B cell (primary cell): ENCODE measurements around the gene FIZ1. TPM values are rescaled to one million over a fixed set of nuclear protein-coding genes. Genes with fewer than 3 reads are reported as not detected.

Source experiments
- ATAC-seq: fragments of 200-7000 bp; cut with Tn5 transposase; one replicate; pipeline ENCODE4 v1.10.0; 2021; ENCODE audit warnings: low read depth, mild to moderate bottlenecking, moderate number of reproducible peaks, moderate library complexity
- CTCF ChIA-PET: fragments of 350-600 bp; sonication (Branson Sonifier 250); formaldehyde crosslinking; loops from one replicate; lab custom pipeline; 2021; ENCODE audit warnings: antibody characterized with exemption, inconsistent platforms; lab: Charles Lee
- POLR2A ChIA-PET: fragments of 350-600 bp; sonication (Branson Sonifier 250); formaldehyde crosslinking; loops from one replicate; lab custom pipeline; 2021; ENCODE audit warnings: antibody characterized with exemption; lab: Charles Lee
- DNase-seq: peaks from one replicate; pipeline ENCODE4 v3.0.0; 2013
- H2AFZ ChIP-seq: 2 replicates; pipeline ENCODE4 v1.6.1; 2012; ENCODE audit warnings: mild to moderate bottlenecking, low read depth, low read length; ENCODE audit not compliant: insufficient read depth, poor library complexity, severe bottlenecking
- H3K27ac ChIP-seq, 2 donors: 1 replicate in 1 of 2; 2 replicates in 1 of 2; pipeline ENCODE4 v1.5.1; 2012 to 2013; ENCODE audit warnings: low read length in 2 of 2, mild to moderate bottlenecking in 2 of 2, moderate library complexity in 1 of 2
- H3K27me3 ChIP-seq, 4 experiments: fragments of 200-600 bp in 1 of 4; sonication (generic) in 1 of 4; replicated peaks in 1 of 4; 1 replicate in 2 of 4; 2 replicates in 2 of 4; pipeline versions ENCODE4 v1.6.1 to v1.7.0; 2013 to 2016; ENCODE audit warnings: low read length in 3 of 4, mild to moderate bottlenecking in 2 of 4, mixed read lengths in 1 of 4, moderate library complexity in 1 of 4; ENCODE audit not compliant: insufficient read depth in 4 of 4, control insufficient read depth in 3 of 4; ENCODE audit errors: control extremely low read depth in 1 of 4
- H3K36me3 ChIP-seq, 2 experiments: replicated peaks in 1 of 2; 1 replicate in 1 of 2; 2 replicates in 1 of 2; pipeline versions ENCODE4 v1.6.1 to v1.7.1; 2013; ENCODE audit warnings: low read length in 1 of 2; ENCODE audit not compliant: insufficient read depth in 2 of 2, control insufficient read depth in 1 of 2; ENCODE audit errors: control extremely low read depth in 1 of 2, extremely low read depth in 1 of 2
- H3K4me1 ChIP-seq, 2 donors: fragments of 200-600 bp in 1 of 2; sonication (generic) in 1 of 2; 1 replicate in 1 of 2; 2 replicates in 1 of 2; pipeline versions ENCODE4 v1.5.1 to v1.6.1; 2013 to 2017; ENCODE audit warnings: low read length in 2 of 2; ENCODE audit not compliant: control insufficient read depth in 2 of 2, insufficient read depth in 2 of 2
- H3K4me2 ChIP-seq: replicated peaks from 2 replicates; pipeline ENCODE3; 2012; ENCODE audit warnings: mild to moderate bottlenecking, low read depth, low read length; ENCODE audit not compliant: poor library complexity, severe bottlenecking
- H3K4me3 ChIP-seq, 5 experiments: fragments of 200-600 bp in 1 of 5; sonication (generic) in 1 of 5; 1 replicate in 3 of 5; 2 replicates in 2 of 5; pipeline versions ENCODE4 v1.5.1 to v1.7.0; 2011 to 2016; ENCODE audit warnings: low read length in 4 of 5, mild to moderate bottlenecking in 4 of 5, low read depth in 2 of 5, control low read depth in 1 of 5, moderate library complexity in 1 of 5; ENCODE audit not compliant: insufficient read depth in 1 of 5; ENCODE audit errors: control extremely low read depth in 1 of 5, extremely low read depth in 1 of 5
- H3K79me2 ChIP-seq: fragments of 200-600 bp; sonication (generic); one replicate; pipeline ENCODE4 v1.6.0; 2016; ENCODE audit warnings: low read length; ENCODE audit not compliant: control insufficient read depth, insufficient read depth
- H3K9ac ChIP-seq: fragments of 200-600 bp; sonication (generic); 2 replicates; pipeline ENCODE4 v1.6.1; 2017; ENCODE audit warnings: mild to moderate bottlenecking, low read length, moderate library complexity
- H3K9me3 ChIP-seq, 3 donors: one replicate each; pipeline versions ENCODE4 v1.6.1 to v1.7.1; 2013; ENCODE audit warnings: low read length in 2 of 3; ENCODE audit not compliant: control insufficient read depth in 2 of 3, insufficient read depth in 1 of 3; ENCODE audit errors: control extremely low read depth in 1 of 3
- H4K20me1 ChIP-seq: 2 replicates; pipeline ENCODE4 v1.6.0; 2012; ENCODE audit warnings: mild to moderate bottlenecking, low read length; ENCODE audit not compliant: insufficient read depth, control insufficient read depth, poor library complexity, severe bottlenecking
- H3K27ac Mint-ChIP-seq: one replicate; pipeline ENCODE4 v1.8.0; 2021; ENCODE audit warnings: mixed read lengths
- H3K27me3 Mint-ChIP-seq: one replicate; pipeline ENCODE4 v1.8.0; 2021; ENCODE audit warnings: mixed read lengths
- H3K4me1 Mint-ChIP-seq: one replicate; pipeline ENCODE4 v1.8.0; 2021; ENCODE audit warnings: mixed read lengths
- H3K4me3 Mint-ChIP-seq: one replicate; pipeline ENCODE4 v1.8.0; 2021; ENCODE audit warnings: mixed read lengths
- H3K9me3 Mint-ChIP-seq: one replicate; pipeline ENCODE4 v1.8.0; 2022; ENCODE audit warnings: mixed read lengths; ENCODE audit not compliant: insufficient read depth
- CTCF ChIP-seq: fragments of 200-600 bp; IDR thresholded peaks from one replicate; pipeline ENCODE4 v1.8.0; 2022; ENCODE audit warnings: antibody characterized with exemption, mild to moderate bottlenecking
- EZH2 ChIP-seq: IDR thresholded peaks from 2 replicates; pipeline ENCODE4 v1.6.1; 2012; ENCODE audit warnings: borderline replicate concordance, low read depth, mild to moderate bottlenecking, moderate library complexity, low read length; ENCODE audit not compliant: insufficient read depth, poor library complexity, severe bottlenecking
- WGBS: methylation state at CpG from one replicate; pipeline ENCODE4 v1.1.5; 2013; ENCODE audit warnings: missing lambda C conversion rate; ENCODE audit not compliant: insufficient coverage; 5-methylcytosine and 5-hydroxymethylcytosine counted together
- intact Hi-C: fragments of 100-400 bp; cut with micrococcal nuclease; formaldehyde crosslinking; loops from one replicate; pipeline ENCODE4 v1.10.0; 2022
- polyA plus RNA-seq: library from polyadenylated mRNA; depleted of rRNA; stranded (reverse); fragments of >200 nt; gene quantifications from 2 replicates; pipeline ENCODE4 v1.2.3, GENCODE V29; 2012
- total RNA-seq, 2 donors: library from RNA; stranded (reverse); fragments of 120-200 nt in 1 of 2; gene quantifications; 1 replicate in 1 of 2; 2 replicates in 1 of 2; pipeline versions ENCODE4 v1.2.3 to v1.2.4, GENCODE V29; 2013 to 2022

The FIZ1 gene
- total and polyA plus RNA-seq, 2 donors (not counting 1 experiment from before 2014, with no cell fraction given) = 8.0 to 26.4 TPM

- H3K4me1 ChIP-seq = peaks cover 6 to 16% of the 10 kb centered on the region in 2 donors
- ChIA-PET POLR2A (interaction anchor here (0.5 to 2.8 kb wide), 26 partner anchors 11 to 1438 kb away, joined by 3 to 58 read pairs (median 4); partner anchors contain the start of genes ISOC2, KMT5C, NAT14 and PPP6R1), CTCF (interaction anchor here (0.7 to 2.0 kb wide), 10 partner anchors 14 to 131 kb away, joined by 3 to 11 read pairs (median 4); partner anchors contain the start of gene ZNF784)
- H3K4me2 ChIP-seq = peak overlapping the region; percentile 83
- 9% methylated on average over 24 of the region's 26 CpGs for WGBS
- ATAC-seq (peak; percentile 72), DNase-seq (peak; percentile 97)
- H3K27me3 ChIP-seq = no peaks in the 10 kb centered on the region
- Mint-ChIP-seq H3K27ac (peak overlapping the region; percentile 99), H3K27me3 (no peaks in the 10 kb centered on the region), H3K4me3 (peak overlapping the region; percentile 100), H3K9me3 (no peaks in the 10 kb centered on the region), H3K4me1 (peaks cover 21% of the 10 kb centered on the region)
- peaks cover 0 to 6% (median 0%) of the 10 kb centered on the region in 3 donors for H3K9me3 ChIP-seq
- H3K36me3 ChIP-seq = peaks cover 0 to 19% of the 10 kb centered on the region in 2 experiments
- H3K9ac ChIP-seq = peak overlapping the region; percentile 88
- intact Hi-C loops = loop anchor here (1.0 to 5.0 kb wide), 5 partner anchors 12 to 192 kb away; partner anchors contain the start of genes UBE2S, ZNF579, ZNF628 and ZNF784
- TF ChIP-seq EZH2 = no peak
- TF ChIP-seq CTCF = no peak
- peak overlapping the region; percentile 92 for H2AFZ ChIP-seq
- H3K27ac ChIP-seq = peak overlapping the region; percentile 86 to 94
- H3K4me3 ChIP-seq = peak overlapping the region in 4 of 5 experiments; percentile 82 to 97 (median 86)
- no peaks in the 10 kb centered on the region for H4K20me1 ChIP-seq
- H3K79me2 ChIP-seq = no peaks in the 10 kb centered on the region
Measured at GRCh38 chr19:55598719-55599467, 424 bp downstream of the FIZ1 start.

DNA sequence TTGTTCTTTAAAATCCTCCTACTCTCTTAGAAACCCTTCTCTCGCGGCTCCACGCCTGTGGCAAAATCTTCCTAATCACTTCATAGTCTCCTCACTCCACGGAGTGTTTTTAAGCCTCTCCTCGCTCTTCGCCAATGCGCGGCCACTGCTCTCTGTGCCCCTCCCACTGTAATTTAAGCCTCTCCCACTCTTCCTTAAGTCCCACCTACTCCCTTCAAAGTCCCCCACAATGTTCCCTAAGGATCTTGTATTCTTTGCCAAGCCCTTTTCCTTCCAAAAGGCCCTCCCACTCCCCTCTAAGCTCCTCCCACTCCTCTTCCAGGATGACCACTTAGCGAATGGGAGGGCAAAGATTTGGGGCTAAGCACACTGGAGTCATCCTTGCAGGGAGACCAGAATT, 1.3 kb downstream of the FIZ1 start:
- intact Hi-C loops = loop anchor here (2.0 to 5.0 kb wide), 2 partner anchors 17 to 191 kb away; partner anchors contain the start of genes UBE2S and ZNF579
- H3K27ac ChIP-seq = no peak overlapping the region

More for the DNA sequence above, 1.3 kb downstream of the FIZ1 start:
- Mint-ChIP-seq H3K4me1 (peaks cover 16% of the 10 kb centered on the region), H3K27me3 (no peaks in the 10 kb centered on the region), H3K4me3 (no peak overlapping the region), H3K27ac (peak overlapping the region; percentile 47), H3K9me3 (no peaks in the 10 kb centered on the region)
- ChIA-PET POLR2A (interaction anchor here (2.8 kb wide), 1 partner anchor 27 kb away, joined by 58 read pairs; the partner anchor contains the start of gene ZNF784), CTCF (interaction anchor here (2.0 kb wide), 2 partner anchors 34 to 83 kb away, joined by 4 to 11 read pairs; no protein-coding TSS in a partner anchor)
- ATAC-seq (no peak), DNase-seq (no peak)
- WGBS = 97% methylated on average over 8 of the region's 9 CpGs
- Histone ChIP-seq H3K79me2 (no peaks in the 10 kb centered on the region), H3K27me3 (no peaks in the 10 kb centered on the region), H3K9me3 (peaks cover 0 to 5% (median 0%) of the 10 kb centered on the region in 3 donors), H3K36me3 (peaks cover 0 to 19% of the 10 kb centered on the region in 2 experiments), H4K20me1 (no peaks in the 10 kb centered on the region), H2AFZ (no peak overlapping the region), H3K9ac (no peak overlapping the region), H3K4me3 (no peak overlapping the region), H3K4me2 (no peak overlapping the region), H3K4me1 (peaks cover 6 to 14% of the 10 kb centered on the region in 2 donors)
- TF ChIP-seq EZH2 (no peak), CTCF (no peak)
